HG03066 (cell line): Measurements from ENCODE around the gene HGFAC.

ENCODE experiments used
- ATAC-seq: cut with Tn5 transposase; IDR thresholded peaks from one replicate; pipeline ENCODE4 v1.9.1; 2021; ENCODE audit warnings: low read depth; ENCODE audit not compliant: unreplicated experiment

Gene HGFAC

GRCh38 chr4:3498407-3498806, 56.6 kb downstream of the HGFAC start:
- ATAC-seq = no peak
